Measurements from ENCODE around the gene FAM43B.
"Not testable (repeated sequence)": the region's sequence is repeated elsewhere in the genome, so short reads cannot be mapped to it uniquely, and the experiment has no call there.

Gene FAM43B, protein sequence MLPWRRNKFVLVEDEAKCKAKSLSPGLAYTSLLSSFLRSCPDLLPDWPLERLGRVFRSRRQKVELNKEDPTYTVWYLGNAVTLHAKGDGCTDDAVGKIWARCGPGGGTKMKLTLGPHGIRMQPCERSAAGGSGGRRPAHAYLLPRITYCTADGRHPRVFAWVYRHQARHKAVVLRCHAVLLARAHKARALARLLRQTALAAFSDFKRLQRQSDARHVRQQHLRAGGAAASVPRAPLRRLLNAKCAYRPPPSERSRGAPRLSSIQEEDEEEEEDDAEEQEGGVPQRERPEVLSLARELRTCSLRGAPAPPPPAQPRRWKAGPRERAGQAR

DNA sequence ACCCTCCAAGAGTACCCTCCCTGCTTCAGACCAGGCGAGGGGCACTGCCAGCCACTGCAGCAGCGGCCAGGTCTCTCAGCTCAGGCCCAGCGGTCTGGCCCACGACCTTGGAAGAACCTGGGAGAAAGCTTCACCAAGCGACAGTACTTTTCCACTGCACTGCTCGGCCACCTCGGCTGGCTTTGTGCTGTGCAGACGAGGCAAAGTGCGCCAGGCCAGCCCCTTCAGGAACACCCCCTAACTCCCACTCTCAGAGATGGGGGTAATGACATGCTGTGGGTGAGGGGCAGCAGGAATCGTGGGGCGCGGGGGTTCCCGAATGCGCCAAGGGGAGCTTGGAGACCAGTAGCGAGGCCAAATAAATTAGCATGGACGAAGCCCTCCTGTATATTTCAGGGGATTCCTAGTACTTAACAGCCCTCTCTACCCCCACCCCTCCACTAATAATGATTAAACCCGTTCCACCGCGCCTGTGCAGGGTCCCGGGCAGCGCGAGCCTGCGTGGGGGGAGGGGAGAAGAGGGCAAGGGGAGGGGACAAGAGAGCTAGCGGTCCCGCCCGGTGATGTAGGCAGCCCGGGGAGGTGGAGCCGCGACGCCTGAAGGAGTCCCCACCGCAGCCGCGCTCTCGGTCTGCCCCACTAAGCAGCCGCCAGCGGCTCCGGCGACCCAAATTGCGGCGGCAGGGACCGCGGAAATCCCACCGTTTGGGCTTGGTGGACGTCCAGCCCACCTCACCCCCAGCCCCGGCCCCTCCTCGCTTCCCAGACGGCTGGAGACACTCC lies at the start of gene FAM43B:
FAM43B (plus strand) TSS at position 629 of the 783 bp plus-strand sequence. CDS start 401 bp downstream, outside the sequence.
- peaks cover 0 to 4% of the 10 kb centered on the region in 2 donors for H3K4me1 ChIP-seq (ENCODE audit: control insufficient read depth in 2 of 2, insufficient read depth in 2 of 2, low read length in 2 of 2)
- no peaks in the 10 kb centered on the region for H3K9me3 ChIP-seq (ENCODE audit: control insufficient read depth in 2 of 2, low read length in 2 of 2)
- no peak within 1 kb of the TSS for H3K9ac ChIP-seq (ENCODE audit: low read depth in 1 of 2, low read length in 2 of 2)
- H3K4me3 ChIP-seq (ENCODE audit: low read length in 2 of 2), result peak within 1 kb of the TSS in 1 of 2 donors; percentile 10
- H3K27ac ChIP-seq (ENCODE audit: low read depth in 2 of 2, low read length in 2 of 2), result peak within 1 kb of the TSS in 1 of 2 donors; percentile 22
- no peaks in the 10 kb centered on the region for H3K36me3 ChIP-seq (ENCODE audit: control insufficient read depth in 2 of 2, insufficient read depth in 2 of 2, low read length in 2 of 2)
- H3K27me3 ChIP-seq (ENCODE audit: control insufficient read depth in 2 of 2, insufficient read depth in 2 of 2, low read length in 2 of 2), result peaks cover 33 to 41% of the 10 kb centered on the region in 2 donors

DNA sequence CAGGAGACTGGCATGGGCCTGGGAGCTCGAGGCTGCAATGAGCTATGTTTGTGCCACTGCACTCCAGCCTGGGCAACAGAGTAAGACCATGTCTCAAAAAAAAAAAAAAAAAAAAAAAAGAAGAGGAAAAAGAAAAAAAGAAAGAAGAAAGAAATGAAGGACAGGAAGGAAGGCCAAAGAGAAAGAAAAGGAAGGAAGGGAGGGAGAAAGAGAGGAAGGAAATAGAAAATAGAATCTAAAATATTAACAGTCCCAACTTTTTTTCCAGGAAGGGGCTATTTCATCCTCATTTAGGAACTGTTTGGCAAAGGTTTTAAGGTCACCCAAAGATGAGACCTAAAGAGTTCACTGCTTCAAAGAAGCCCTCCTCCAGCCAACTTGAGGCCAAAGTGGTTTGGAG lies 46.9 kb upstream of the FAM43B start:
- Histone ChIP-seq H3K4me1 (ENCODE audit: control insufficient read depth in 2 of 2, insufficient read depth in 2 of 2, low read length in 2 of 2) (peaks cover 6 to 7% of the 10 kb centered on the region in 2 donors), H3K36me3 (ENCODE audit: control insufficient read depth in 2 of 2, insufficient read depth in 2 of 2, low read length in 2 of 2) (peaks cover 21 to 30% of the 10 kb centered on the region in 2 donors), H3K9me3 (ENCODE audit: control insufficient read depth in 2 of 2, low read length in 2 of 2) (no peaks in the 10 kb centered on the region), H3K9ac (ENCODE audit: low read depth in 1 of 2, low read length in 2 of 2) (no peak overlapping the region), H3K27me3 (ENCODE audit: control insufficient read depth in 2 of 2, insufficient read depth in 2 of 2, low read length in 2 of 2) (no peaks in the 10 kb centered on the region), H3K4me3 (ENCODE audit: low read length in 2 of 2) (no peak overlapping the region), H3K27ac (ENCODE audit: low read depth in 2 of 2, low read length in 2 of 2) (no peak overlapping the region)

DNA sequence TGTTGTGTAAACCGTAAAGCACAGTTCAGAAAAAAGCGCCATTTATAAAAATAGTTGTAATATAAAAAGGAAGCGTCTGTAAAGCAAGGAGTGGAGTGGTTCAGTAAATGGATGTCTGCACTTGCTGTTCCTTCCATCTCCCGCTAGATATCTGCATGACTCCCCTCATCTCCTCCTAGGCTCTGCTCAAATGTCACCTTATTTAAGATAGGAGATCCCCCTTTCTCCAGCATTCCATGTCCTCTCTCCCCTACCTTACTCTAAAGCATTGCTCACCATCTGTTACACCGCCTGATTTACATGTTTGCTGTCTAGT lies 45.2 kb upstream of the FAM43B start:
- H3K36me3 ChIP-seq (ENCODE audit: control insufficient read depth in 2 of 2, insufficient read depth in 2 of 2, low read length in 2 of 2), result peaks cover 4 to 13% of the 10 kb centered on the region in 2 donors
- no peaks in the 10 kb centered on the region for H3K9me3 ChIP-seq (ENCODE audit: control insufficient read depth in 2 of 2, low read length in 2 of 2)
- H3K27ac ChIP-seq (ENCODE audit: low read depth in 2 of 2, low read length in 2 of 2), result peak overlapping the region; percentile 77 to 85
- peak overlapping the region; percentile 97 to 98 for H3K4me3 ChIP-seq (ENCODE audit: low read length in 2 of 2)
- H3K9ac ChIP-seq (ENCODE audit: low read depth in 1 of 2, low read length in 2 of 2), result peak overlapping the region; percentile 85 to 91
- H3K4me1 ChIP-seq (ENCODE audit: control insufficient read depth in 2 of 2, insufficient read depth in 2 of 2, low read length in 2 of 2), result peaks cover 6 to 7% of the 10 kb centered on the region in 2 donors
- peaks cover 1 to 4% of the 10 kb centered on the region in 2 donors for H3K27me3 ChIP-seq (ENCODE audit: control insufficient read depth in 2 of 2, insufficient read depth in 2 of 2, low read length in 2 of 2)

DNA sequence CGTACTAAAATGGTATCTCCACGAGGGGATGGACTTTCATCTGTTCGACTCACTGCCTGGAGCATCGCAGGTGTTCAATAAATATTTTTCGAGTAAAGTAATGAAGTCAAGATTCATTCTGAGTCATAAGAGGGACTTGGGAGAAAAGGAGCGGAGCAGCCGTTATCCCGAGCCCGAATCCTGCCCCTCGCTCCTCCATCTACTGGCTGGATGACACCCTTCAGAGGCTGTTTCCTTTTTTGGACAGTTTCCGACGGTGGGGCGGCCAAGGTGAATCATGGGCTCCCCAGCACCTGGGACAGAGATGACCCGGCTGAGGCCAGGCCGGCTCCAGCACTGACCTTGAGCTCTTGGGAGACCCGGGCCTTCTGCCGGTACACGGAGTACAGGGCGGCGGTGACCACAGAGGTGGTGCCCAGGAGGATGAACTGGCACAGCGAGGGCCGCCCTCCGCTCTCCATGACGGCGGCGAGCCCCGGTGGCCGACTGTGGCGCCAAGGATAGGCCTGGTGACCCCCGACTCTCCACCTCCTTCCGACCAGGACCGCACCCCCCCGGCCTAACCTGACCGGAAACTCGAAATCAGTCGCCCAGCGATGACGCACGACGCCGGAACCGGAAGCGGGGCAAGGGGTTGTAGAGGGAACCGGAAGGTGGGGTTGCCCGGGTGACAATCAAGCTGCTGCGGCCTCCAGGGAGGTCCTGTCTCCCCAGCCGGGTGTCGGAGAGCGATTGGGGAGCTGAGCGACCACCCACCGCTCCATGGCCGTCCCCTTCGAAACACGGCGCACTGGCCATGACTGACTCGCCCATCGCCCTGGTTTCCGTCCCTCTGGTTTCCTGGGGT lies 44.6 kb upstream of the FAM43B start, which contains the start of gene MUL1:
MUL1 (minus strand) TSS at position 588 of the 847 bp plus-strand sequence; CDS start at position 461, 127 bp downstream.
- H3K36me3 ChIP-seq (ENCODE audit: control insufficient read depth in 2 of 2, insufficient read depth in 2 of 2, low read length in 2 of 2), result peaks cover 2 to 10% of the 10 kb centered on the region in 2 donors

DNA sequence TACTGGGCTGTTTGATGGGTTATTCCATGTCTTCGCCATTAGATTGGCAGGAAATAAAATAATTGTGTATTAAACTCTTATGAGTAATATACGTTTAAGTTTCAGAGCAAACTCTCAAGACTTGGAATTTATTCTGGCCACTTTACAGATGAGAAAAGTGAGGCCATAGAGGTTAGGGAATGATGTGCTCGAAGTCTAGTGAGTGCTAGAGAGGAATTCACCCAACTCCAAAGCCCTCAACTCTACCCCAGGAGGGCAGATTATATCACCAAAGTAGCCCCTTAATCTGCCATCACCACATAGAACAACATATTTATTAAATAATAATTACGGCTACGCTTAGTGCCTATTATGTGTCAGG lies 44.0 kb upstream of the FAM43B start:
- Histone ChIP-seq H3K27me3 (ENCODE audit: control insufficient read depth in 2 of 2, insufficient read depth in 2 of 2, low read length in 2 of 2) (peaks cover 1 to 4% of the 10 kb centered on the region in 2 donors), H3K36me3 (ENCODE audit: control insufficient read depth in 2 of 2, insufficient read depth in 2 of 2, low read length in 2 of 2) (peaks cover 2 to 6% of the 10 kb centered on the region in 2 donors), H3K9ac (ENCODE audit: low read depth in 1 of 2, low read length in 2 of 2) (peak overlapping the region; percentile 85 to 91), H3K4me1 (ENCODE audit: control insufficient read depth in 2 of 2, insufficient read depth in 2 of 2, low read length in 2 of 2) (peaks cover 6 to 7% of the 10 kb centered on the region in 2 donors), H3K9me3 (ENCODE audit: control insufficient read depth in 2 of 2, low read length in 2 of 2) (no peaks in the 10 kb centered on the region), H3K4me3 (ENCODE audit: low read length in 2 of 2) (peak overlapping the region; percentile 97 to 98), H3K27ac (ENCODE audit: low read depth in 2 of 2, low read length in 2 of 2) (peak overlapping the region; percentile 77 to 85)

More for the DNA sequence above, 44.6 kb upstream of the FAM43B start, which contains the start of gene MUL1:
- H3K27me3 ChIP-seq (ENCODE audit: control insufficient read depth in 2 of 2, insufficient read depth in 2 of 2, low read length in 2 of 2), result peaks cover 1 to 4% of the 10 kb centered on the region in 2 donors
- H3K4me3 ChIP-seq (ENCODE audit: low read length in 2 of 2), result peak within 1 kb of the TSS; percentile 97 to 98
- peaks cover 6 to 7% of the 10 kb centered on the region in 2 donors for H3K4me1 ChIP-seq (ENCODE audit: control insufficient read depth in 2 of 2, insufficient read depth in 2 of 2, low read length in 2 of 2)
- peak within 1 kb of the TSS; percentile 77 to 85 for H3K27ac ChIP-seq (ENCODE audit: low read depth in 2 of 2, low read length in 2 of 2)
- H3K9me3 ChIP-seq (ENCODE audit: control insufficient read depth in 2 of 2, low read length in 2 of 2), result no peaks in the 10 kb centered on the region
- peak within 1 kb of the TSS; percentile 85 to 91 for H3K9ac ChIP-seq (ENCODE audit: low read depth in 1 of 2, low read length in 2 of 2)

DNA sequence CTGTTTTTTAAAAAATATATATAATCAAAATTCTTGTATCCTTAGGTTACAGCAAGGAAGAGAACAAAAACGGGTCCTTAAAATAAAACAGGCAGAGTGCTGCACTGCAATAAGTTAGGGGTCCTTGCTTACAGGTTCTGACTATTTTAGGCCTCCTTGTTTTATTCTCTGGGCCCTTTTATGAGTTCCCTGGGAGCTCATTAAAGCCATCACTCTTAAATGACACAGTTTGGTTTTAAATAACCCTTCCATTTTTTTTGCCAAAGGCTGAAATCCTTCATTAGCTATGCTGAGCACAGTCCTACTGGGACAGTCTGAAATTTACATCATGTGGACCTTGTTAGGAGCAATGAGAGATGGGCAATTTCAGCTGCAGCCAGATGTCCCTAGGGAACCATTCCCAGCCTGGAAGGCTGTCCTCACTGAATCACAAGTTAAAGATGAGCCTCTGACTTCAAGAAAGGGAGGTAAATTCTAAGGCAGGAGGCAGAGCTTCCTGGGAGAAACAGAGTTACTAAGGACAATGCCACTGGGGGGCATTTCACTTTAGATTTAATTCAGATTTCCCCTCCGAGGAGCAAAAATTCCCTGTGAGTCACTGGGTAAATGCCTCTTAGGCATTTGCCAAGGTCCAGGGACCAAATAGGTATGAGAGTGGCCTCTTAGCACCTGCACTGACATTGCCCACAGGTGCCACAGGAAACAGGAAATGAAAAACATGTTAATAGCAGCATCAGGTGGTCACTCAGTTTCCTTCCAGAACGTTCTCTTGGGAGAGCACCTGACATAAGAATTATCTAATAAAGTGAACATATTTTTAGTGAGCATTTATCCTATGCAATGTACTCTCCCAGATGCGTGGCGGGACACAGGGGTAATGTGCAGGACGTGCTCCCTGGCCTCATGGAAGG lies 40.6 kb upstream of the FAM43B start:
- peaks cover 2 to 6% of the 10 kb centered on the region in 2 donors for H3K4me1 ChIP-seq (ENCODE audit: control insufficient read depth in 2 of 2, insufficient read depth in 2 of 2, low read length in 2 of 2)
- no peaks in the 10 kb centered on the region for H3K9me3 ChIP-seq (ENCODE audit: control insufficient read depth in 2 of 2, low read length in 2 of 2)
- peaks cover 1 to 4% of the 10 kb centered on the region in 2 donors for H3K27me3 ChIP-seq (ENCODE audit: control insufficient read depth in 2 of 2, insufficient read depth in 2 of 2, low read length in 2 of 2)
- H3K9ac ChIP-seq (ENCODE audit: low read depth in 1 of 2, low read length in 2 of 2), result no peak overlapping the region
- no peak overlapping the region for H3K27ac ChIP-seq (ENCODE audit: low read depth in 2 of 2, low read length in 2 of 2)
- H3K4me3 ChIP-seq (ENCODE audit: low read length in 2 of 2), result no peak overlapping the region
- no peaks in the 10 kb centered on the region for H3K36me3 ChIP-seq (ENCODE audit: control insufficient read depth in 2 of 2, insufficient read depth in 2 of 2, low read length in 2 of 2)

DNA sequence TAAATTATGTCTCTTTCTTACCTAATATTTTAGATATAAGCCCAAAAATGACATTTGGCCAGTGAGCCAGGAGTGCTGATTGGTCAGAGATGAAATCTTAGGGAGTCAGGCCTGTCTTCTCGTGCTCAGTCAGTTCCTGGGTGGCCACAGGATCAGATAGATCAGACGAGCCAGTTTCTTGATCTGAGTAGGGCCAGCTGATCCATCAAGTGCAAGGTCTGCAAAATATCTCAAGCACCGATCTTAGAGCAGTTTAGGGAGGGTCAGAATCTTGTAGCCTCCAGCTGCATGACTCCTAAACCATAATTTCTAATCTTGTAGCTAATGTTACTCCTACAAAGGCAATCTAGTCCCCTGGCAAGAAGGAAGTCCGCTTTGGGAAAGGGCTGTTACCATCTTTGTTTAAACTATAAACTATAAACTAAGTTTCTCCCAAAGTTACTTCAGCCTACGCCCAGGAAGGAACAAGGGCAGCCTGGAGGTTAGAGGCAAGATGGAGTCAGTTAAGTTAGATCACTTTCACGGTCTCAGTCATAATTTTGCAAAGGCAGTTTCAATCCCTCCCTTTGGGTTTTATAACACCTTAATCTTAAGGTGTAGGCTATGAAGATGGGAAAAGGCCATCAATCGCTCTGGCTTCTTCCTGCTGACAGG lies 32.6 kb upstream of the FAM43B start:
- not testable (repeated sequence) for H3K27me3 ChIP-seq (ENCODE audit: control insufficient read depth in 2 of 2, insufficient read depth in 2 of 2, low read length in 2 of 2); H3K9me3 ChIP-seq (ENCODE audit: control insufficient read depth in 2 of 2, low read length in 2 of 2); H3K27ac ChIP-seq (ENCODE audit: low read depth in 2 of 2, low read length in 2 of 2); H3K9ac ChIP-seq (ENCODE audit: low read depth in 1 of 2, low read length in 2 of 2); H3K4me1 ChIP-seq (ENCODE audit: control insufficient read depth in 2 of 2, insufficient read depth in 2 of 2, low read length in 2 of 2); H3K36me3 ChIP-seq (ENCODE audit: control insufficient read depth in 2 of 2, insufficient read depth in 2 of 2, low read length in 2 of 2); H3K4me3 ChIP-seq (ENCODE audit: low read length in 2 of 2)

DNA sequence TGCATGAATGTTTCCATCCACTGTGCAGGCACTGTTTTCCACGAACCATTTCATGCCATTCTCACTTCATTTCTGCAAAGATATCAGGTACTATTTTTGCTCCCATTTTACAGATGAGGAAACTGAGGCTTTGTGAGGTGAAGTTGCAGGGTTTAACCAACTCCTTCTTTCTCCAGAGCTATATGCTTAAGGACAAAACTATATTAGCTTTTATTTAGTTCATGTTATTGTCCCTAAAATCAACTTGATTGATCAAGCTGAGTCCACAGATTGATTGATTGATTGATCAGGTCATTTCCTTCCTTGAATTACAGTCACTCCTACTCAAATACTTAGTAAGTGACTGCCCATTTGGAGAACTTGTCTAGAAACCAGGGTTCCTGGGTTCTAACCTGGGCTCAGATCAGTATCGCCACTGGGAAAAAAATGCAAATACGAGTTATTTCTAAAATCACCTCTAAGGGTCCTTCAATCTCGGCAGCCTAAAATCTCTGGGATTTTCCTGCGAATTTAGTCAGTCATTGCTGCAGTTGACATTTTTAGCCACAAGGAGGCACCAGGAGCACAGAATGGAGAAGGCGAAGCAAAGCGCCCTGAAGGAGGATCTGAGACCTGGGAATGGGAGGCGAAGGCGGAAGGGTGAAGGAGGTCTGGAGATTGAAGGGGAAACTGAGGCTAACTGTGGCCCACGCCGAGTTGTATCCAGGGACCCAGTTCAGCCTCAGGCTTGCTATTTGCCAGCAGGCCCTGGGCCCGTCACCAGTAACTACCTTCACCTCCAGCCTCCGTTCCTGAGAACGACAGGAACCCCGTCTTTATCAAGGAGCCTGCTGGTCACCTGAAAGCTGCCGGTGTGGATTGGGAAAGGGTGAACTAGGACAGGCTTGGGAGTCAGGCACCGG lies 30.2 kb upstream of the FAM43B start:
- Histone ChIP-seq H3K27me3 (ENCODE audit: control insufficient read depth in 2 of 2, insufficient read depth in 2 of 2, low read length in 2 of 2) (peaks cover 0 to 3% of the 10 kb centered on the region in 2 donors), H3K27ac (ENCODE audit: low read depth in 2 of 2, low read length in 2 of 2) (no peak overlapping the region), H3K4me1 (ENCODE audit: control insufficient read depth in 2 of 2, insufficient read depth in 2 of 2, low read length in 2 of 2) (no peaks in the 10 kb centered on the region), H3K9ac (ENCODE audit: low read depth in 1 of 2, low read length in 2 of 2) (no peak overlapping the region), H3K36me3 (ENCODE audit: control insufficient read depth in 2 of 2, insufficient read depth in 2 of 2, low read length in 2 of 2) (no peaks in the 10 kb centered on the region), H3K4me3 (ENCODE audit: low read length in 2 of 2) (peak overlapping the region; percentile 19 to 33), H3K9me3 (ENCODE audit: control insufficient read depth in 2 of 2, low read length in 2 of 2) (no peaks in the 10 kb centered on the region)
